IMR-90 (cell line): ENCODE data around the gene DPYD. TPM values are rescaled to one million over a fixed set of nuclear protein-coding genes. Genes with fewer than 3 reads are reported as not detected.

Experiments
- ATAC-seq: fragments of 200-7000 bp; cut with Tn5 transposase; 2 replicates; pipeline ENCODE4 v1.9.1; 2020; ENCODE audit warnings: low read depth, mild to moderate bottlenecking, moderate library complexity
- BruUV-seq: library from RNA; stranded (reverse); fragments of 400-500 nt; replicated peaks from 2 replicates; lab custom pipeline; 2021; lab: Mats Ljungman, UMichigan
- CTCF ChIA-PET: fragments of 300-600 bp; formaldehyde crosslinking; extraction: SDS; loops from one replicate; lab custom pipeline; 2021; ENCODE audit warnings: antibody characterized with exemption; lab: Yijun Ruan, JAX
- POLR2A ChIA-PET: fragments of 300-600 bp; sonication (Branson Sonifier 250); formaldehyde crosslinking; loops from one replicate; lab custom pipeline; 2022; ENCODE audit warnings: antibody characterized with exemption; ENCODE audit not compliant: unreplicated experiment; lab: Charles Lee
- DNase-seq: peaks from one replicate; pipeline ENCODE4 v3.0.0; 2013
- H2AFZ ChIP-seq: replicated peaks from 2 replicates; pipeline ENCODE3; 2013; ENCODE audit warnings: low read length, mild to moderate bottlenecking; ENCODE audit not compliant: poor library complexity
- H2AK5ac ChIP-seq: 2 replicates; pipeline ENCODE4 v1.6.1; 2013; ENCODE audit warnings: low read depth, low read length, inconsistent platforms
- H2AK9ac ChIP-seq: replicated peaks from 2 replicates; pipeline ENCODE3; 2013; ENCODE audit warnings: mild to moderate bottlenecking, low read depth, low read length, moderate library complexity; ENCODE audit not compliant: poor library complexity
- H2BK120ac ChIP-seq: 2 replicates; pipeline ENCODE4 v1.6.1; 2013; ENCODE audit warnings: low read depth, low read length, inconsistent platforms
- H2BK15ac ChIP-seq: 3 replicates; pipeline ENCODE4 v1.6.1; 2013; ENCODE audit warnings: low read depth, low read length, inconsistent platforms
- H2BK20ac ChIP-seq: 2 replicates; pipeline ENCODE4 v1.6.1; 2013; ENCODE audit warnings: low read depth, mild to moderate bottlenecking, inconsistent platforms, low read length, moderate library complexity
- H2BK5ac ChIP-seq: 2 replicates; pipeline ENCODE4 v1.6.1; 2013; ENCODE audit warnings: mild to moderate bottlenecking, low read depth, low read length, inconsistent platforms; ENCODE audit not compliant: poor library complexity, severe bottlenecking
- H3K14ac ChIP-seq: replicated peaks from 2 replicates; pipeline ENCODE4 v1.6.1; 2013; ENCODE audit warnings: low read depth, low read length, inconsistent platforms
- H3K18ac ChIP-seq: 2 replicates; pipeline ENCODE4 v1.6.1; 2013; ENCODE audit warnings: low read depth, low read length, control low read depth
- H3K23ac ChIP-seq: 2 replicates; pipeline ENCODE4 v1.6.1; 2013; ENCODE audit warnings: low read depth, low read length, inconsistent platforms
- H3K27ac ChIP-seq: 2 replicates; pipeline ENCODE4 v1.5.1; 2013; ENCODE audit warnings: mild to moderate bottlenecking, control low read depth, low read length; ENCODE audit not compliant: insufficient read depth
- H3K27me3 ChIP-seq: 2 replicates; pipeline ENCODE4 v1.6.1; 2013; ENCODE audit warnings: low read length; ENCODE audit not compliant: control insufficient read depth, insufficient read depth
- H3K36me3 ChIP-seq: 2 replicates; pipeline ENCODE4 v1.6.1; 2013; ENCODE audit warnings: low read length, mixed read lengths; ENCODE audit not compliant: control insufficient read depth, insufficient read depth
- H3K4ac ChIP-seq: 2 replicates; pipeline ENCODE4 v1.6.1; 2013; ENCODE audit warnings: low read depth, low read length, inconsistent platforms
- H3K4me1 ChIP-seq: 2 replicates; pipeline ENCODE4 v1.6.1; 2013; ENCODE audit warnings: low read length, mixed read lengths; ENCODE audit not compliant: control insufficient read depth, insufficient read depth
- H3K4me2 ChIP-seq: 2 replicates; pipeline ENCODE4 v1.6.1; 2013; ENCODE audit warnings: low read depth, mild to moderate bottlenecking, control low read depth, low read length, moderate library complexity
- H3K4me3 ChIP-seq: 2 replicates; pipeline ENCODE4 v1.5.1; 2013; ENCODE audit warnings: low read depth, mild to moderate bottlenecking, control low read depth, low read length, moderate library complexity; ENCODE audit not compliant: insufficient read depth
- H3K56ac ChIP-seq: 2 replicates; pipeline ENCODE4 v1.6.1; 2013; ENCODE audit warnings: low read length, inconsistent platforms; ENCODE audit not compliant: insufficient read depth; ENCODE audit errors: extremely low read depth
- H3K79me1 ChIP-seq, 2 experiments: 2 replicates each; pipeline ENCODE4 v1.6.1; 2013; ENCODE audit warnings: low read length in 2 of 2, inconsistent platforms in 1 of 2, low read depth in 1 of 2
- H3K9ac ChIP-seq: 2 replicates; pipeline ENCODE4 v1.6.1; 2013; ENCODE audit warnings: low read depth, low read length, control low read depth
- H3K9me1 ChIP-seq: 2 replicates; pipeline ENCODE4 v1.6.1; 2013; ENCODE audit warnings: low read length, inconsistent platforms; ENCODE audit not compliant: insufficient read depth
- H3K9me3 ChIP-seq: 2 replicates; pipeline ENCODE4 v1.6.1; 2013; ENCODE audit warnings: low read length; ENCODE audit not compliant: control insufficient read depth, insufficient read depth
- H4K20me1 ChIP-seq: 2 replicates; pipeline ENCODE4 v1.6.1; 2013; ENCODE audit warnings: low read length, inconsistent platforms; ENCODE audit not compliant: insufficient read depth
- H4K5ac ChIP-seq: 2 replicates; pipeline ENCODE4 v1.6.1; 2013; ENCODE audit warnings: mild to moderate bottlenecking, low read depth, low read length, control low read depth
- H4K8ac ChIP-seq, 2 experiments: 2 replicates each; pipeline ENCODE4 v1.6.1; 2013; ENCODE audit warnings: low read depth in 2 of 2, low read length in 2 of 2, control low read depth in 1 of 2, inconsistent platforms in 1 of 2
- H4K91ac ChIP-seq: 2 replicates; pipeline ENCODE4 v1.6.1; 2013; ENCODE audit warnings: low read depth, low read length, inconsistent platforms; ENCODE audit not compliant: insufficient read depth
- BHLHE40 ChIP-seq: fragments of 150-350 bp; IDR thresholded peaks from 2 replicates; pipeline ENCODE4 v1.6.1; 2016; ENCODE audit warnings: mild to moderate bottlenecking, low read depth, low read length
- CEBPB ChIP-seq: IDR thresholded peaks from 2 replicates; pipeline ENCODE4 v1.6.1; 2012; ENCODE audit warnings: low read depth, low read length, improper control_type of control experiment
- CHD1 ChIP-seq: IDR thresholded peaks from 2 replicates; pipeline ENCODE4 v1.6.1; 2012; ENCODE audit warnings: low read depth, low read length, improper control_type of control experiment
- FOS ChIP-seq: fragments of 150-350 bp; IDR thresholded peaks from 2 replicates; pipeline ENCODE4 v1.6.1; 2016; ENCODE audit warnings: low read depth, low read length
- MXI1 ChIP-seq: IDR thresholded peaks from 2 replicates; pipeline ENCODE4 v1.6.1; 2012; ENCODE audit warnings: low read depth, mild to moderate bottlenecking, low read length, moderate library complexity, borderline replicate concordance
- NFE2L2 ChIP-seq: fragments of 150-350 bp; IDR thresholded peaks from 2 replicates; pipeline ENCODE4 v1.6.1; 2016; ENCODE audit warnings: low read depth, mild to moderate bottlenecking, low read length
- POLR2A ChIP-seq: IDR thresholded peaks from 2 replicates; pipeline ENCODE4 v1.6.1; 2012; ENCODE audit warnings: mild to moderate bottlenecking, low read depth, low read length
- RAD21 ChIP-seq: IDR thresholded peaks from 2 replicates; pipeline ENCODE4 v1.6.1; 2012; ENCODE audit warnings: low read length, improper control_type of control experiment
- RCOR1 ChIP-seq: IDR thresholded peaks from 2 replicates; pipeline ENCODE4 v1.6.1; 2012; ENCODE audit warnings: mild to moderate bottlenecking, low read length, improper control_type of control experiment; ENCODE audit not compliant: insufficient replicate concordance
- RFX5 ChIP-seq: IDR thresholded peaks from 2 replicates; pipeline ENCODE4 v1.8.0; 2012; ENCODE audit warnings: low read depth, mild to moderate bottlenecking, low read length, moderate library complexity
- SMC3 ChIP-seq: fragments of 150-350 bp; IDR thresholded peaks from 2 replicates; pipeline ENCODE4 v1.6.1; 2016; ENCODE audit warnings: low read depth, mild to moderate bottlenecking, antibody characterized with exemption, low read length, moderate library complexity
- WGBS, 2 experiments: methylation state at CpG; one replicate each; pipeline versions ENCODE4 v1.1.5 to v1.1.7; 2013; ENCODE audit warnings: missing lambda C conversion rate in 2 of 2; ENCODE audit not compliant: insufficient read length in 1 of 2; ENCODE audit errors: extremely low coverage in 2 of 2; 5-methylcytosine and 5-hydroxymethylcytosine counted together
- dilution Hi-C: fragments of 300-500 bp; cut with HindIII; formaldehyde crosslinking; loops from one replicate; pipeline ENCODE4 v1.14.3; 2018; ENCODE audit warnings: low sequenced_read_pairs; ENCODE audit not compliant: unreplicated experiment
- in situ Hi-C: fragments of 300-500 bp; cut with MboI; formaldehyde crosslinking; loops from 3 replicates; pipeline ENCODE4 v1.14.3; 2019; ENCODE audit warnings: low sequenced_read_pairs, inconsistent platforms, mixed read lengths
- intact Hi-C: fragments of 100-400 bp; cut with micrococcal nuclease; formaldehyde crosslinking; loops from 2 replicates; pipeline ENCODE4 v1.10.0; 2022
- polyA plus RNA-seq, 3 experiments: library from polyadenylated mRNA; depleted of rRNA; stranded (reverse); fragments of >200 nt; gene quantifications; 2 replicates each; pipeline ENCODE4 v1.2.3, GENCODE V29; 2012; ENCODE audit warnings: low replicate concordance in 1 of 3
- total RNA-seq: library from RNA; depleted of rRNA; stranded (reverse); fragments of >200 nt; gene quantifications from 2 replicates; pipeline ENCODE4 v1.2.3, GENCODE V29; 2012
- TF ChIP-seq, protein P1 (sequence below): fragments of 150-350 bp; IDR thresholded peaks from 2 replicates; pipeline ENCODE4 v1.6.1; 2016; ENCODE audit warnings: low read depth, mild to moderate bottlenecking, low read length, moderate library complexity, borderline replicate concordance
- TF ChIP-seq, protein P2 (sequence below): fragments of 150-350 bp; IDR thresholded peaks from 2 replicates; pipeline ENCODE4 v1.6.1; 2017; ENCODE audit warnings: mild to moderate bottlenecking, antibody characterized with exemption, low read length, low read depth
- TF ChIP-seq, protein P3 (sequence below): conservative IDR thresholded peaks from 2 replicates; pipeline ENCODE4 v1.5.1; 2012; ENCODE audit warnings: mild to moderate bottlenecking, low read depth, low read length, improper control_type of control experiment

The DPYD gene
- total and polyA plus RNA-seq, 2 of the 4 experiments (the other 2 are of a cell fraction) = 9.3 to 47.3 TPM

DNA sequence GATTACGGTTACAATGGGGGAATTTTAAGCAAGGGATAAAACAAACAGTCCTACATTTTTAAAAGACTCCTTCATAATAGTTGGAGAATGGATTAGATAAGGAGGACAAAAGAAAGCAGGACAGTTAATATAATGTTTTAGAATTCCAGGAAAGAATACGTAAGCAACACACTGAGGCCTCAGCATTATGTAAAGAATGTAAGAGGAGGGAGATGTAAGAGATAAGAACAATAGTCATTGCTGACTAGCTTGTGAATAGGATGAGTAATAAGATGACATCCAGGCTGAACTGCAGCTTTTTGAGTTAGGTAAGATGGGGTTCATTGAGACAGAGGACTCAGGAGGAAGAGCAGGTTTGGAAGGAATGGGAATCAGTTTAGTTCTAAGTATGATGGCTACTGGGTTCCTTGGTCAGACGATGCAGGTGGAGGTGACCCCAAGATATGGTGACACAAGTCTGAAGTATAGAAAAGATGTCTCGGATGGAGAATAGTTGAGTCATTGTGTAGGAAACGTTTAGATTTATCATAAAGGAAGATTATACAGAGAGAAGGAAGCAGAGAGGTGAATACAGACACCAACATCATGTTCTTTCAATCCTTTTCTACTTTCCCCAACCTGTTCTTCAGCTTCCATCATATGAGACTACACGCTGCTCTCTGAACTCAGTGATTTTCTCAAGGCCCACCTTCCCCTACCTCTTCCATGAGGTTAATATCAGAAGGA, 826.4 kb downstream of the DPYD start:
- in situ Hi-C loops = no loop called here
- Histone ChIP-seq H3K9me1 (no peaks in the 10 kb centered on the region; the same call in 1 of the 2 replicates), H2BK5ac (peak overlapping the region; percentile 85), H3K4me2 (peak overlapping the region; percentile 85; the same call in 1 of the 2 replicates), H3K9ac (no peak overlapping the region), H3K23ac (no peak overlapping the region; the same call in 1 of the 2 replicates), H3K4ac (peak overlapping the region; percentile 84), H2AK9ac (no peak overlapping the region), H3K79me1 (no peaks in the 10 kb centered on the region), H3K4me1 (peaks cover 7% of the 10 kb centered on the region; the same call in 1 of the 2 replicates), H4K20me1 (no peaks in the 10 kb centered on the region), H2BK120ac (peak overlapping the region; percentile 35), H2BK20ac (peak overlapping the region; percentile 47; the same call in 1 of the 2 replicates), H3K56ac (no peak overlapping the region), H4K5ac (peak overlapping the region; percentile 36; the same call in 1 of the 2 replicates), H4K8ac (peak overlapping the region in 1 of 2 experiments; percentile 69; a peak in 2 of 4 replicates), H3K4me3 (no peak overlapping the region; the same call in 1 of the 2 replicates), H3K9me3 (no peaks in the 10 kb centered on the region), H3K27me3 (no peaks in the 10 kb centered on the region), H3K36me3 (no peaks in the 10 kb centered on the region), H4K91ac (0 out of 2 replicates have a peak overlapping the region, but pooled peaks have one; percentile 11), H2AFZ (no peak overlapping the region), H3K18ac (peak overlapping the region; percentile 74; the same call in 1 of the 2 replicates), H3K14ac (peak overlapping the region; percentile 62; the same call in 1 of the 2 replicates), H2AK5ac (peak overlapping the region; percentile 80), H2BK15ac (peak overlapping the region; percentile 25; the same call in 2 of the 3 replicates), H3K27ac (peak overlapping the region; percentile 53; the same call in 1 of the 2 replicates)
- intact Hi-C loops = no loop called here
- CTCF ChIA-PET = no interaction called here
- 50% methylated on average over 2 of the region's 6 CpGs; no CpG with 5 or more reads in 1 of the 2 experiments for WGBS, 2 experiments
- dilution Hi-C loops = no loop called here
- POLR2A ChIA-PET = no interaction called here
- BruUV-seq = no TSS peak
- peak; percentile 94 for DNase-seq
- ATAC-seq = peak; percentile 79
- peak; percentile 77 for TF ChIP-seq FOS
- no peak for TF ChIP-seq SMC3
- no peak for TF ChIP-seq POLR2A
- TF ChIP-seq RAD21 = no peak
- TF ChIP-seq, protein P1, sequence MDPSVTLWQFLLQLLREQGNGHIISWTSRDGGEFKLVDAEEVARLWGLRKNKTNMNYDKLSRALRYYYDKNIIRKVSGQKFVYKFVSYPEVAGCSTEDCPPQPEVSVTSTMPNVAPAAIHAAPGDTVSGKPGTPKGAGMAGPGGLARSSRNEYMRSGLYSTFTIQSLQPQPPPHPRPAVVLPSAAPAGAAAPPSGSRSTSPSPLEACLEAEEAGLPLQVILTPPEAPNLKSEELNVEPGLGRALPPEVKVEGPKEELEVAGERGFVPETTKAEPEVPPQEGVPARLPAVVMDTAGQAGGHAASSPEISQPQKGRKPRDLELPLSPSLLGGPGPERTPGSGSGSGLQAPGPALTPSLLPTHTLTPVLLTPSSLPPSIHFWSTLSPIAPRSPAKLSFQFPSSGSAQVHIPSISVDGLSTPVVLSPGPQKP = no peak
- peak; percentile 60 for TF ChIP-seq RCOR1
- 0 out of 2 replicates have a peak, but pooled peaks have one; percentile 39 for TF ChIP-seq BHLHE40
- no peak for TF ChIP-seq MXI1
- TF ChIP-seq, protein P2, sequence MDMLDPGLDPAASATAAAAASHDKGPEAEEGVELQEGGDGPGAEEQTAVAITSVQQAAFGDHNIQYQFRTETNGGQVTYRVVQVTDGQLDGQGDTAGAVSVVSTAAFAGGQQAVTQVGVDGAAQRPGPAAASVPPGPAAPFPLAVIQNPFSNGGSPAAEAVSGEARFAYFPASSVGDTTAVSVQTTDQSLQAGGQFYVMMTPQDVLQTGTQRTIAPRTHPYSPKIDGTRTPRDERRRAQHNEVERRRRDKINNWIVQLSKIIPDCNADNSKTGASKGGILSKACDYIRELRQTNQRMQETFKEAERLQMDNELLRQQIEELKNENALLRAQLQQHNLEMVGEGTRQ = no peak
- TF ChIP-seq, protein P3, sequence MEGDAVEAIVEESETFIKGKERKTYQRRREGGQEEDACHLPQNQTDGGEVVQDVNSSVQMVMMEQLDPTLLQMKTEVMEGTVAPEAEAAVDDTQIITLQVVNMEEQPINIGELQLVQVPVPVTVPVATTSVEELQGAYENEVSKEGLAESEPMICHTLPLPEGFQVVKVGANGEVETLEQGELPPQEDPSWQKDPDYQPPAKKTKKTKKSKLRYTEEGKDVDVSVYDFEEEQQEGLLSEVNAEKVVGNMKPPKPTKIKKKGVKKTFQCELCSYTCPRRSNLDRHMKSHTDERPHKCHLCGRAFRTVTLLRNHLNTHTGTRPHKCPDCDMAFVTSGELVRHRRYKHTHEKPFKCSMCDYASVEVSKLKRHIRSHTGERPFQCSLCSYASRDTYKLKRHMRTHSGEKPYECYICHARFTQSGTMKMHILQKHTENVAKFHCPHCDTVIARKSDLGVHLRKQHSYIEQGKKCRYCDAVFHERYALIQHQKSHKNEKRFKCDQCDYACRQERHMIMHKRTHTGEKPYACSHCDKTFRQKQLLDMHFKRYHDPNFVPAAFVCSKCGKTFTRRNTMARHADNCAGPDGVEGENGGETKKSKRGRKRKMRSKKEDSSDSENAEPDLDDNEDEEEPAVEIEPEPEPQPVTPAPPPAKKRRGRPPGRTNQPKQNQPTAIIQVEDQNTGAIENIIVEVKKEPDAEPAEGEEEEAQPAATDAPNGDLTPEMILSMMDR = no peak
- no peak; the same call in 1 of the 2 replicates for TF ChIP-seq NFE2L2
- TF ChIP-seq CHD1 = no peak
- peak; percentile 65 for TF ChIP-seq CEBPB
- TF ChIP-seq RFX5 = no peak
